NCI-H460 (cell line): ENCODE data around the gene RAB4A. TPM values are rescaled to one million over a fixed set of nuclear protein-coding genes. Genes with fewer than 3 reads are reported as not detected.

Experiments used
- total RNA-seq: library from RNA; depleted of rRNA; stranded (reverse); fragments of >200 nt; shearing (Covaris generic); gene quantifications from 2 replicates; pipeline ENCODE4 v1.2.3, GENCODE V29; 2014; rRNA removed

The RAB4A gene
- total RNA-seq, 1 experiment from 2014 or later: 39.2 TPM

Other genes starting within 250 kb of the RAB4A start
- 17.8 and 19.1 TPM in 2 replicates for gene CCSAP, start 71.9 kb downstream of the RAB4A start, total RNA-seq
- not detected in 2 replicates for gene ACTA1, start 163.0 kb downstream of the RAB4A start, total RNA-seq
- 58.8 and 60.0 TPM in 2 replicates for gene NUP133, start 237.2 kb downstream of the RAB4A start, total RNA-seq